CD14-positive monocyte (primary cell): Measurements from ENCODE around the gene BMX. TPM values are rescaled to one million over a fixed set of nuclear protein-coding genes. Genes with fewer than 3 reads are reported as not detected.

Experiments
- DNase-seq, 3 donors: peaks; one replicate each; pipeline ENCODE4 v3.0.0-alpha.2; 2011 to 2022
- H2AFZ ChIP-seq: 2 replicates; pipeline ENCODE4 v1.6.0; 2012; ENCODE audit warnings: mild to moderate bottlenecking, low read depth, low read length, inconsistent platforms; ENCODE audit not compliant: insufficient read depth, poor library complexity, severe bottlenecking
- H3K27ac ChIP-seq, 2 donors: 1 replicate in 1 of 2; 2 replicates in 1 of 2; pipeline ENCODE4 v1.5.1; 2012 to 2013; ENCODE audit warnings: low read length in 2 of 2, control low read depth in 1 of 2, inconsistent platforms in 1 of 2, low read depth in 1 of 2, mild to moderate bottlenecking in 1 of 2
- H3K27me3 ChIP-seq, 2 donors: one replicate each; pipeline versions ENCODE4 v1.6.0 to v1.6.1; 2011 to 2013; ENCODE audit warnings: low read length in 2 of 2; ENCODE audit not compliant: control insufficient read depth in 2 of 2, insufficient read depth in 2 of 2
- H3K36me3 ChIP-seq, 2 donors: replicated peaks in 1 of 2; 1 replicate in 1 of 2; 2 replicates in 1 of 2; pipeline versions ENCODE4 v1.5.1 to v1.6.1; 2012 to 2013; ENCODE audit warnings: low read length in 2 of 2, control low read depth in 1 of 2, inconsistent platforms in 1 of 2, mild to moderate bottlenecking in 1 of 2; ENCODE audit not compliant: insufficient read depth in 2 of 2, control insufficient read depth in 1 of 2
- H3K4me1 ChIP-seq, 2 donors: 1 replicate in 1 of 2; 2 replicates in 1 of 2; pipeline versions ENCODE4 v1.5.1 to v1.6.1; 2012 to 2013; ENCODE audit warnings: low read length in 2 of 2, control low read depth in 1 of 2, inconsistent platforms in 1 of 2, mild to moderate bottlenecking in 1 of 2, moderate library complexity in 1 of 2; ENCODE audit not compliant: insufficient read depth in 2 of 2, control insufficient read depth in 1 of 2
- H3K4me2 ChIP-seq: replicated peaks from 2 replicates; pipeline ENCODE3; 2012; ENCODE audit warnings: low read length, moderate library complexity, mild to moderate bottlenecking; ENCODE audit not compliant: poor library complexity, severe bottlenecking; ENCODE audit errors: extremely low read depth
- H3K4me3 ChIP-seq, 3 experiments: fragments of 200-600 bp in 1 of 3; sonication (generic) in 1 of 3; replicated peaks in 1 of 3; 1 replicate in 2 of 3; 2 replicates in 1 of 3; pipeline ENCODE4 v1.5.1; 2011 to 2013; ENCODE audit warnings: low read length in 3 of 3, mild to moderate bottlenecking in 3 of 3, control low read depth in 2 of 3, low read depth in 2 of 3, inconsistent platforms in 1 of 3, moderate library complexity in 1 of 3
- H3K79me2 ChIP-seq: 2 replicates; pipeline ENCODE4 v1.6.0; 2012; ENCODE audit warnings: mild to moderate bottlenecking, control low read depth, inconsistent platforms, low read length, moderate library complexity; ENCODE audit not compliant: insufficient read depth
- H3K9ac ChIP-seq: 2 replicates; pipeline ENCODE4 v1.6.0; 2017; ENCODE audit warnings: low read length, mild to moderate bottlenecking; ENCODE audit not compliant: insufficient read depth, poor library complexity, severe bottlenecking
- H3K9me3 ChIP-seq, 2 donors: replicated peaks in 1 of 2; 1 replicate in 1 of 2; 2 replicates in 1 of 2; pipeline versions ENCODE4 v1.5.1 to v1.6.1; 2012 to 2013; ENCODE audit warnings: low read length in 2 of 2, control low read depth in 1 of 2; ENCODE audit not compliant: control insufficient read depth in 1 of 2, insufficient read depth in 1 of 2
- H4K20me1 ChIP-seq: 2 replicates; pipeline ENCODE4 v1.6.0; 2012; ENCODE audit warnings: mild to moderate bottlenecking, low read length, control low read depth, moderate library complexity; ENCODE audit not compliant: insufficient read depth
- H3K27ac Mint-ChIP-seq, 7 donors: one replicate each; pipeline ENCODE4 v1.8.0; 2020; ENCODE audit warnings: mild to moderate bottlenecking in 7 of 7, mixed read lengths in 7 of 7, moderate library complexity in 6 of 7, inconsistent platforms in 2 of 7
- H3K27me3 Mint-ChIP-seq, 3 donors: one replicate each; pipeline ENCODE4 v1.8.0; 2021 to 2022; ENCODE audit warnings: low read depth in 3 of 3, mild to moderate bottlenecking in 3 of 3, mixed read lengths in 3 of 3, moderate library complexity in 3 of 3, inconsistent platforms in 1 of 3
- H3K36me3 Mint-ChIP-seq, 2 donors: one replicate each; pipeline ENCODE4 v1.8.0; 2020; ENCODE audit warnings: mixed read lengths in 2 of 2, inconsistent platforms in 1 of 2, mild to moderate bottlenecking in 1 of 2
- H3K4me1 Mint-ChIP-seq: one replicate; pipeline ENCODE4 v1.8.0; 2020; ENCODE audit warnings: mild to moderate bottlenecking, mixed read lengths
- H3K4me3 Mint-ChIP-seq, 2 donors: one replicate each; pipeline ENCODE4 v1.8.0; 2020; ENCODE audit warnings: mild to moderate bottlenecking in 2 of 2, mixed read lengths in 2 of 2, moderate library complexity in 1 of 2
- H3K9me3 Mint-ChIP-seq, 7 donors: one replicate each; pipeline ENCODE4 v1.8.0; 2020 to 2022; ENCODE audit warnings: mixed read lengths in 7 of 7, mild to moderate bottlenecking in 6 of 7, moderate library complexity in 6 of 7, inconsistent platforms in 2 of 7
- CTCF ChIP-seq: fragments of 200-600 bp; IDR thresholded peaks from one replicate; pipeline ENCODE4 v1.8.0; 2022; ENCODE audit warnings: antibody characterized with exemption, mild to moderate bottlenecking
- WGBS: methylation state at CpG from one replicate; pipeline ENCODE4 v1.1.5; 2013; ENCODE audit warnings: missing lambda C conversion rate; ENCODE audit not compliant: insufficient coverage; 5-methylcytosine and 5-hydroxymethylcytosine counted together
- intact Hi-C, 2 donors: fragments of 100-400 bp; cut with micrococcal nuclease; formaldehyde crosslinking; loops; one replicate each; pipeline versions ENCODE4 v1.15.0 to v1.15.1; 2023
- polyA plus RNA-seq, 3 donors: library from polyadenylated mRNA; depleted of rRNA in 1 of 3; unstranded in 2 of 3; stranded (reverse) in 1 of 3; fragments of 300-500 nt in 2 of 3; fragments of >200 nt in 1 of 3; fragmentation: Illumina TruSeq in 2 of 3; gene quantifications; 1 replicate in 2 of 3; 2 replicates in 1 of 3; pipeline ENCODE4 v1.2.3, GENCODE V29; 2012 to 2021

Gene BMX
- polyA plus RNA-seq, 3 donors, result 0.15 to 0.26 (median 0.22) TPM

DNA sequence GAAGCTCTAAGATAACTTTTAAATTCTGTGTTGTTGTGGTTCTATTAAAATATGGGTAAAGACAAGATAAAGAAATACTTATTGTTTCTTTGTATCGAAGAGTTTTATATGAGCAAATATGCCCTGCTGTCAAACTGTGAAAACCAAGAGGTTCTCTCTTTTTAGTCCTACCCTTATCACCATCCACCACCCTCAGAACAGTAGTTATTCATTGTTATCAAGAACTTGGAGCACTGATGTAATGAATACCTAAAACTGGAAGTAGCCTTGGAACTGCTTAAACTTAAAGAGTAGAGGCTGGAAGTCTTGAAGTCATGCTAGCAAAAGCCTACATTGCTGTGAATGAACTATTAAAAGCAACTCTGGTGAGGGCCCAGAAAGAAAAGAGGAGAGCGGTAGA lies 16.7 kb upstream of the BMX start:
- DNase-seq, result no peak
- intact Hi-C loops, result no loop called here
- Histone ChIP-seq H3K79me2 (no peaks in the 10 kb centered on the region), H3K27me3 (peaks cover 0 to 44% of the 10 kb centered on the region in 2 donors), H3K4me1 (no peaks in the 10 kb centered on the region), H3K9me3 (no peaks in the 10 kb centered on the region), H3K36me3 (no peaks in the 10 kb centered on the region), H3K27ac (no peak overlapping the region), H3K4me3 (no peak overlapping the region), H3K9ac (no peak overlapping the region), H4K20me1 (no peaks in the 10 kb centered on the region), H3K4me2 (no peak overlapping the region), H2AFZ (no peak overlapping the region)
- no peak for TF ChIP-seq CTCF
- H3K4me1 Mint-ChIP-seq, result no peaks in the 10 kb centered on the region
- peaks cover 0 to 31% (median 1%) of the 10 kb centered on the region in 3 donors for H3K27me3 Mint-ChIP-seq
- peaks cover 0 to 5% (median 0%) of the 10 kb centered on the region in 7 donors for H3K9me3 Mint-ChIP-seq
- WGBS, result no CpG with 5 or more reads among the region's 2 CpGs
- H3K36me3 Mint-ChIP-seq, result no peaks in the 10 kb centered on the region
- H3K4me3 Mint-ChIP-seq, result no peak overlapping the region
- H3K27ac Mint-ChIP-seq, result no peak overlapping the region

GRCh38 chrX:15492469-15492868 lies 8.1 kb upstream of the BMX start:
- H4K20me1 ChIP-seq, result no peaks in the 10 kb centered on the region
- no peak overlapping the region for H3K9ac ChIP-seq
- H3K79me2 ChIP-seq, result no peaks in the 10 kb centered on the region
- H3K9me3 ChIP-seq, result no peaks in the 10 kb centered on the region
- peaks cover 0 to 59% of the 10 kb centered on the region in 2 donors for H3K27me3 ChIP-seq
- H3K4me2 ChIP-seq, result no peak overlapping the region
- intact Hi-C loops, result no loop called here
- H3K4me1 Mint-ChIP-seq, result peaks cover 11% of the 10 kb centered on the region
- DNase-seq, result no peak
- no peak overlapping the region for H3K27ac ChIP-seq
- no peak for TF ChIP-seq CTCF
- peaks cover 0 to 42% (median 2%) of the 10 kb centered on the region in 3 donors for H3K27me3 Mint-ChIP-seq
- H3K36me3 ChIP-seq, result no peaks in the 10 kb centered on the region
- H3K4me1 ChIP-seq, result peaks cover 4 to 9% of the 10 kb centered on the region in 2 donors
- peaks cover 0 to 8% (median 0%) of the 10 kb centered on the region in 7 donors for H3K9me3 Mint-ChIP-seq
- H3K36me3 Mint-ChIP-seq, result no peaks in the 10 kb centered on the region
- no peak overlapping the region for H3K4me3 Mint-ChIP-seq
- no peak overlapping the region for H3K27ac Mint-ChIP-seq
- H2AFZ ChIP-seq, result no peak overlapping the region
- no CpG with 5 or more reads among the region's 5 CpGs for WGBS
- no peak overlapping the region for H3K4me3 ChIP-seq
